ENCODE measurements around the gene RND3.

DNA sequence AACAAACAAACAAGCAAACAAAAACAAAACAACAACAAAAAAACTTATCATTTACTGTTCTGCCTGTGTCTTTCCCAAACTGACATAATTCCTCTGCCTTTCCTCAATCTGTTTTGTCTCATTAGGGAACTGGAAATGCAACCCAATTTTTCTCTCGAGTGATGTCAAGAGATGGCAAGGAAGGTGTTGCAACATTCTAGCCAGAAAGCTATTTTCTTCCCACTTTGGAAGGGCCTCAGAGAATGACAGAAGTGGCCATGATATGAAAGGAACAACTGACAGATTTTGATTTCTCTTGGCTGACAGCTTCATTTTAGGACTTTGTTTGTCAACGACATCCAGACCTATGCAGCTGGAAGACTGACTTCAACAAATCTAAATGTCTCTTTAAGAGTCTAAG is 24.7 kb downstream of the RND3 start:
- TF ChIP-seq EZH2 (IDR thresholded peaks at IDR 0.05; ENCODE audit: borderline replicate concordance, low read depth, low read length, severe bottlenecking): no peak
- TF ChIP-seq, protein P1, sequence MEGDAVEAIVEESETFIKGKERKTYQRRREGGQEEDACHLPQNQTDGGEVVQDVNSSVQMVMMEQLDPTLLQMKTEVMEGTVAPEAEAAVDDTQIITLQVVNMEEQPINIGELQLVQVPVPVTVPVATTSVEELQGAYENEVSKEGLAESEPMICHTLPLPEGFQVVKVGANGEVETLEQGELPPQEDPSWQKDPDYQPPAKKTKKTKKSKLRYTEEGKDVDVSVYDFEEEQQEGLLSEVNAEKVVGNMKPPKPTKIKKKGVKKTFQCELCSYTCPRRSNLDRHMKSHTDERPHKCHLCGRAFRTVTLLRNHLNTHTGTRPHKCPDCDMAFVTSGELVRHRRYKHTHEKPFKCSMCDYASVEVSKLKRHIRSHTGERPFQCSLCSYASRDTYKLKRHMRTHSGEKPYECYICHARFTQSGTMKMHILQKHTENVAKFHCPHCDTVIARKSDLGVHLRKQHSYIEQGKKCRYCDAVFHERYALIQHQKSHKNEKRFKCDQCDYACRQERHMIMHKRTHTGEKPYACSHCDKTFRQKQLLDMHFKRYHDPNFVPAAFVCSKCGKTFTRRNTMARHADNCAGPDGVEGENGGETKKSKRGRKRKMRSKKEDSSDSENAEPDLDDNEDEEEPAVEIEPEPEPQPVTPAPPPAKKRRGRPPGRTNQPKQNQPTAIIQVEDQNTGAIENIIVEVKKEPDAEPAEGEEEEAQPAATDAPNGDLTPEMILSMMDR (IDR thresholded peaks at IDR 0.05; ENCODE audit: borderline replicate concordance, extremely low read depth, low read length, poor library complexity, severe bottlenecking): no peak

Data from DND-41 (cell line).